Keratinocyte (primary cell): ENCODE measurements around the gene NDUFS8.

Source experiments
- EZH2 ChIP-seq: IDR thresholded peaks from one replicate; pipeline ENCODE4 v1.6.1; 2012; ENCODE audit warnings: inconsistent platforms, mild to moderate bottlenecking, low read length, moderate library complexity
- TF ChIP-seq, protein P1 (sequence below), 3 experiments: IDR thresholded peaks in 1 of 3; conservative IDR thresholded peaks in 1 of 3; optimal IDR thresholded peaks in 1 of 3; 2 replicates in 2 of 3; 3 replicates in 1 of 3; pipeline versions ENCODE3 to v1.5.1; 2011; ENCODE audit warnings: low read length in 3 of 3, mild to moderate bottlenecking in 3 of 3, moderate library complexity in 2 of 3, control low read depth in 1 of 3, inconsistent platforms in 1 of 3; ENCODE audit not compliant: insufficient read depth in 2 of 3; ENCODE audit errors: extremely low read depth in 1 of 3

DNA sequence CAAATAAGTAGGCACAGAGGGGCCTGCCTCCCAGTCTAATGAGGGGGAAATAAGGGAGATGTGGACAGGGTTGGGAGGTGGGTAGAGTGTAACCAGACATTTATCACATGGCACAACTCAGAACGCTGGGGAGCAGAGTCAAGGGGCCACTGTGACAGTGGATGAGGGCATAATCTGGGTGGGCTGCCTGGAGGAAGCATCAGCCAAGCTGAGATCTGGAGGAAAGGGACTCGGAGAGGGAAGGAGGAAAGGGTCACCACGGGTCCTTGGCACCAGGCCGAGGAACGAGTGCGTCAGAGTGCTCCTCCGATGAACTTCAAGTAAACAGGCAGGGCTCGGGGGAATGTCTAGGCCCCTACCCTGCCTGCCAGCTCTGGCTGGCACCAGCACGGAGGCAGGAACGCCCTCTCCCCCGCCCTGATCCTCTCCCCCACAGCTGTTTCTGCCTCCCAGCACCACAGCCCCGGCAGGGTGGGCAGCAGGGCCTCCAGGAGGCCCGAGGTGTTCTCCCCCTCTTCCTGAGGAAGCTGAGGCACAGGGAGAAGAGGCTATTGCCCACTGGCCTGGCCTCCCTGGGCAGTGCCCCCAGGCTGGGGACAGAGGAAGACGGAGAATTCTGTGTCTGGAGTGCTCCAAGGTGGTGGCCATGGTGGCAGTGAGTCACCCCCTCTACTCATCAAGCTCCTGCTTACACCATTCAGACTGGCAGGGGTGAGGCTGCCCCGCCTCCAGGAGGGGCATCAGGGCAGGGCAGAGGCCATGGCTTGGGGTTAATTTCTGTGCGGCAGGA, 16.1 kb upstream of the NDUFS8 start:
- TF ChIP-seq, protein P1, sequence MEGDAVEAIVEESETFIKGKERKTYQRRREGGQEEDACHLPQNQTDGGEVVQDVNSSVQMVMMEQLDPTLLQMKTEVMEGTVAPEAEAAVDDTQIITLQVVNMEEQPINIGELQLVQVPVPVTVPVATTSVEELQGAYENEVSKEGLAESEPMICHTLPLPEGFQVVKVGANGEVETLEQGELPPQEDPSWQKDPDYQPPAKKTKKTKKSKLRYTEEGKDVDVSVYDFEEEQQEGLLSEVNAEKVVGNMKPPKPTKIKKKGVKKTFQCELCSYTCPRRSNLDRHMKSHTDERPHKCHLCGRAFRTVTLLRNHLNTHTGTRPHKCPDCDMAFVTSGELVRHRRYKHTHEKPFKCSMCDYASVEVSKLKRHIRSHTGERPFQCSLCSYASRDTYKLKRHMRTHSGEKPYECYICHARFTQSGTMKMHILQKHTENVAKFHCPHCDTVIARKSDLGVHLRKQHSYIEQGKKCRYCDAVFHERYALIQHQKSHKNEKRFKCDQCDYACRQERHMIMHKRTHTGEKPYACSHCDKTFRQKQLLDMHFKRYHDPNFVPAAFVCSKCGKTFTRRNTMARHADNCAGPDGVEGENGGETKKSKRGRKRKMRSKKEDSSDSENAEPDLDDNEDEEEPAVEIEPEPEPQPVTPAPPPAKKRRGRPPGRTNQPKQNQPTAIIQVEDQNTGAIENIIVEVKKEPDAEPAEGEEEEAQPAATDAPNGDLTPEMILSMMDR (optimal IDR thresholded peaks at IDR 0.05 in 1 of 3, IDR thresholded peaks at IDR 0.05 in 1 of 3, conservative IDR thresholded peaks at IDR 0.05 in 1 of 3; ENCODE audit: extremely low read depth in 1 of 3, insufficient read depth in 2 of 3, low read length in 3 of 3) = no peak
- TF ChIP-seq EZH2 = no peak
